Left ventricle myocardium superior (tissue), 1 donor: ENCODE measurements around the gene POFUT1. TPM values are rescaled to one million over a fixed set of nuclear protein-coding genes. Genes with fewer than 3 reads are reported as not detected.
A peak's percentile ranks its signal among the peaks of the same experiment; 100 is the strongest.
"Not testable (repeated sequence)": the region's sequence is repeated elsewhere in the genome, so short reads cannot be mapped to it uniquely, and the experiment has no call there.

Experiments
- ATAC-seq: fragments of 200-7000 bp; cut with Tn5 transposase; one replicate; pipeline ENCODE4 v1.9.1; 2020; ENCODE audit warnings: mild to moderate bottlenecking, moderate library complexity
- DNase-seq: peaks from one replicate; pipeline ENCODE4 v3.0.0-alpha.2; 2020
- intact Hi-C: fragments of 100-400 bp; cut with micrococcal nuclease; formaldehyde crosslinking; loops from one replicate; pipeline ENCODE4 v1.11.0; 2022
- total RNA-seq: library from RNA; stranded (reverse); fragmentation: NEBNext Ultra II Directional; extraction: Animal tissue kit (Norgen Biotek cat#: 25700); gene quantifications from one replicate; pipeline ENCODE4 v1.2.1, GENCODE V29; 2021
- donor health status: DM: no; HTN: yes; CAD: no; lungs with severe emphysema.

POFUT1 gene
- total RNA-seq, 1 donor from 2014 or later: 24.1 TPM

DNA sequence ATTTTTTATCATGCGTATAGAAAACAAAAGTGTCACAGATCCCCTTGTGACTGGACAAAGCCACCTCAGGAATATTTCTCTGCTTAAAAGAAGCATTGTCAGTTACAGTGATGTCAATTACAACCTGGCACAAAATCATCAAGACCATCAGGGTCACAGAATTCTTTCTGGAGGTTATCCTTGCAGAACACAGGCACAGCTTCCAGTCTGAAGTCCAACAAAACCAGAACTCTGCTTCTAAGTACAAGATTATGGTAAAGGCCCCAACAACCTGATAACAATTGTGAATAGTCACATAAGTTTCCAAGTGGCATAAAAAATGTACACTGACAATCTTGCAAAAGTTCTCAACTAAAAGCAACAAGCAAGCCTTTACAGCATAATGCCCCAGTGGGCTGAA, 21.2 kb upstream of the POFUT1 start:
- intact Hi-C loops: no loop called here

DNA sequence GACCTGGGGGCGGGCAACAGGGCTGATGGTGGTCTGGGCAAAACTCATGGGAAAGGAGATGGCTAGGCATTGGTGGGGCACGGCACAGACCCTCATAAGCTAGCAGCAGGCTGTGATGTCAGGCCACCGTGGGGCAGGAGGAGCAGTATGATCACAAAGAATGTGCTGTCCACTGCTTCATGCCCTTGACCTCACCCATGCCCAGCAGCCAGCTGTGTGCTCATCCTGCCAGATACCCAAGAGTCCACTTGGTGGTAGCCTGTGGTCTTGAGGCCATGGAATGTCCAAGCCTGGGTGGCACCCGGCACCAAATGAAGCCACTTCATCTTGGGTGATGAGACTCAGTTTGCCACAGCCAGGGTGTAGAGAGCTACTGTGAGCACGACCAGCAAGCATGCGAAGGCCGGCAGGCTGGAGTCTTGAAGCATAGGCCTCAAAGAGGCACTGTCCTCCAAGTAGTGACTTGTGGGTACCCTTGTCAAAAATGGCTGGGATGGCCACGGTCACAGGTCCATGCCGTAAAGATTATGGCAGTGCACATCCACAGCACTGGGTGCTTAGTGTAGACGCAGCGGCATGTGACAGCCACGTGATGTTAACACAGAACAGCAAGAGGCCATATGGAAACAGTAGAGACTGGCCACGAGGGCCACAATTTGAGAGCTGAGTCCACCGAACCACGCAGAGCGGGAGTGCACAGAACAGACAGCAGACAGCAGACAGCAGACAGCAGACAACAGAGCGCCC, 19.1 kb upstream of the POFUT1 start:
- no peak for ATAC-seq

More for the DNA sequence above, 21.2 kb upstream of the POFUT1 start:
- ATAC-seq: no peak
- DNase-seq: no peak

DNA sequence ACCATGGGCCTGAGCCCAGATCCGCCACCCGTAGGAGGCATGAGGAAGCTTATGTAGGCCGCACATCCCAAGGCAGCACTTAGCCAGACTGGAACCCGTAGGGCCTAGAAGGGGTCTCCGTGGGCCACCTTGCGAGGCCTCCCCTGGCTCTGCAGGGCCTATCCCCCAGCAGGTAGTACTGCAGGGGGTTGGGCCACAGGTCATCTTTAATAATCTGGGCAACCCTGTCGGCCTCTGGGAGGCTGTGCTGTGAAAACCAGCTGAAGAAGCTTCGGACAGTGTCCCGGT, 18.6 kb upstream of the POFUT1 start:
- intact Hi-C loops: no loop called here
- no peak for DNase-seq
- no peak for ATAC-seq

More for the DNA sequence above, 19.1 kb upstream of the POFUT1 start:
- DNase-seq: no peak
- intact Hi-C loops: no loop called here

DNA sequence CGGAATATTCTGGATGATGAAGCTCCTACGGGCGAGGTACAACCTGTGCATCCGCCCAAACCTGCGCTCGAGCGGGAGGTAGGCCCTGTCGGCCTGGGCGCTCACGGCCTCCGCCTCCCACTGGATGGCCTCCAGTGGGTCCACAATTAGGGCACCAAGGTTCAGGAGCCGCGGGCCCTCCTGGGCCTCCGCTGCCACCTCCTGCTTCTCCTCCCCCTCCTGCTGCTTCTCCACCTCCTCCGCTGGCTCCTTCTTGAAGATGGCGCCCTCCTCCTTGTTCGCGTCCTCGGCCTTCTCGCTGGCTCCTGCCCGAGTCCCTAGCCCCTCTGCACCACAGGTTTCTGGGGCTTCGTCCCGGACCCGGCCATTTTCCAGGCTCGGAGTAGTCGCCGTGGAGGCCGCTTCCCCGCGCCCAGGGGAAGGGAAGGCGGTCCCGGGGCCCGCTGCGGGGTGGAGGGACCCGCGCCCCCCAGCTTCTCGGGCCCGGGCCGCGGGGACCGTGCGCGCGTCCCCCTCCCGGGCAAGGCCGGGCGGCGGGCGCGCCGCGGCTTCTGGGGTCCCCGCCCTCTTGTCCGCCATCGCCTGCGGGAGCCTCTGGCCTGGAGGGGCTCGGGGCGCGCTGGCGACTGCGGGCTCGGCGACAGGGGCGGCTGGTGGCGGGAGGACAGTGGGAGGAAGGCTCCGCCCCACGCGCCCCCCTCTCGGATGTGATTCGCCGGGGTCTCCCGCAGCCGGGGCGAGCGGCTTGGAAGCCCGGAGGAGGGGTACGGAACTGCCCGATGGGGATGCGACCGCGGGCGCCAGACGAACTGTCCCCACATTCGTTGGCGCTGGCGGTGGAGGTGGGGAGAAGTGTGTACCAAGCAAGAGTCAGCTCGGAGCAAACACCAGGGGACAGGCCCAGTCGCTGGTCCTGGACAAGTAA, 17.7 kb upstream of the POFUT1 start:
- ATAC-seq (peak; percentile 53), DNase-seq (peak; percentile 68)
- intact Hi-C loops: no loop called here

DNA sequence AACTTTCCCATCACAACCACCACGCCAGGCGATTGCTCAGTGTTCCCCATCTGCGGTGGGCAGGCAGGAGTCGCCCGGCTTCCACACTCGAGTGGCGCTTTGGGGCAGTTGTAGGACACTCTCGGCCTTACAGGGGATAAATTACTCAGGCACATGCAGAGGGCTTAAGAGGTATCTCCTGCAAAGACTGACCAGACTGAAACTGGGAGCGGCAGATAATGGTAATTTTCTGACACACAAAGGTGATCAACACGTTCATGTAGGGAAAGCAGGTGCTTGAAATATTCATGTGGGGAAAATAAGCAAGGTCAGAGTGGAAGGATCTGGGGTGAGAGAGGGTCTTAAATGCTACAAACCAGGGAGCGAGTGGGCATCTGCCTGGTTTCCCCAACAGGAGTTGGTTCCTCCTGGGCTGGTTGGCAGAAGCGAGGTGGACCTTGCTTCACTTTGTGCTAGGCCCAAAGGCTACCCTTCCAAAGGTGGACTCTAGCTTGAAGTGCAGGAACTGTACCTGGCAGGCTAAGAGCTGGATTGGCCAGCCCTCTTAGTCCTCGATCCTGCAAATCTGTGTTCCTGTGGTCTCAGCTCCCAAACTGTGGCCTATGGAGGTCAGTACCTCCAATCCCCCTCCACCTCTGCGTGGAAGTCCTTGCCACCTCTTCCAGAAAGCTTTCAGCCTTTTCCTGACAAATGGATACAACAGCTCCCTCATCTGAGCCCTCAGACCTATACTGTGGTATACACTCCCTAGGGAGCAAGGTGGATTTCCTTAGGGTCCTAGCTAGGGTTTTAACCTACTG, 16.9 kb upstream of the POFUT1 start:
- ATAC-seq (no peak), DNase-seq (no peak)
- intact Hi-C loops: no loop called here

DNA sequence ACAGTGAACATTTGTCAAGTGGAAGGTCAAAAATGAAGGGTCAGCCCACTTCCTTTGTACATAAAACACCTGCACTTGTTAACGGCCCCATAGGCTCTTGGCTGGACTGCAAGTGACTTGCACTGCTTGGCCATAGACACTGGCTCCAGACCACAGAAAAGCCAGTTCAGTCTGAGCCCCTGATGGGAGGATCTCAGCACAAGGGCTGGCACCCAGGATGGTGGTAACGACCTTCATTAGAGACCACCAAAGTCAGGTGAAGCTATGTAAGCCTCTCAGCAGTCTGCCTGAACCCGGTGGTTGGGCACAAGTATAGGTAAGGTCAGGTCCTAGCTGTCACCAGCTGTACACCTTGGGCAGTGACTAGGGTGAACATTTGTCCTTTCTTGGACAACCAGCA, 16.3 kb upstream of the POFUT1 start:
- DNase-seq: no peak
- intact Hi-C loops: no loop called here
- no peak for ATAC-seq

DNA sequence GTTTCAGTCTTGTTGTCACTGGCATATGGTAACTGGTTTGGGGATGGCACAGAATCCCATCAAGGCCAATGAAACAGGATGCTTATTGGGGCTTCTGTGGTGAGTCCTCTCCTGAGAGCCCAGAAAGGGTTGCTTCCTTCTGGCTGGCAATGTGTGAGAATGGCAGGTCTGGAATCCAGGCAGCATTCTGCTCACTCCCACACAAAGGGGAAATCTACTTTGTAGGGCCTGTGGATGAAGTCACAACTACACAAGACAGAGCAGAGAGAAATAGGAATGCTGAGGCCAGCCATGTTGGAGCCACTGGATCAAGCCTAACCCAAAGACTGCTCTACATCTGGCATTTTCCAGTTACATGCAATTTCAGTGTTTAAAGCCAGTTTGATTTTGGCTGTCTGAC, 15.8 kb upstream of the POFUT1 start:
- DNase-seq: no peak
- intact Hi-C loops: no loop called here
- ATAC-seq: no peak

DNA sequence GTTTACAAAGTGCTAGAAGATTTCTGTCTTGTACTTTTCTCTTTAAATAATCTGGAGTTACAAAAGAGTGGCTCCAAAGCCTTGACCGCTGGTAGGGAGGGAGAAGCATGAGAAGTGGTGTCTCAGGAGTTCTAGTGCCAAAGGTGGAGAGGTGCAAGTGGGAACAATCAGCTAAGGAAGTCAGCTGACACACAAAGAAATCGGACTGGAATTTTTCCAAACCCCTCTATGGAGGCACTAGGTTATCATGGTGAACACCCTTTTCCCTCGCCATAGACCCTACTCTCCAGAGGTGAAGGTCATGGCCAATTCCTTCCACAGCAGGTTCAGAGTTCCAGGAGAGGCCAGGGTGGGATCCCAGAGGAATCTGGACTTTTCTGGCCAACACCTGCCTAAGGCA, 15.0 kb upstream of the POFUT1 start:
- DNase-seq: no peak
- intact Hi-C loops: no loop called here
- peak; percentile 5 for ATAC-seq

DNA sequence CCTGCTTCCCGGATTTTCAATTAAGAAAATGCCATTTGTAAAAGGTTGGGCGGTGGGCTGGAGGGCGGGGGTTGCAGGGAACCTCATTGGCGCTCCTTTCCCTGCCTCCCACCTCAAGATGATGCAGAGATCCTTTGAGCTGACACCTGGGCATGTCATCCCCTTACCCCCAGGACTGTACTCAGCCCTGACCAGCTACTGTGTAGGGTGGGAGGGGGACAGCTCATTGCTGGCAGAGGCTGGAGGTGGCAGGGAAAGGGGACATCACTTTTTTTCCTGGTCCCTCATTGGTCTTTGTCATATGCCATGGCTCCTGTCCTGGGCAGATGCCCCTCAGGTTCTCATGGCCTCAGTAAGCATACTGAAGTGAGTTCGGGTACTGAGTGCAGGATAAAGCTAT, 14.3 kb upstream of the POFUT1 start:
- DNase-seq, intact Hi-C loops, ATAC-seq: not testable (repeated sequence)

DNA sequence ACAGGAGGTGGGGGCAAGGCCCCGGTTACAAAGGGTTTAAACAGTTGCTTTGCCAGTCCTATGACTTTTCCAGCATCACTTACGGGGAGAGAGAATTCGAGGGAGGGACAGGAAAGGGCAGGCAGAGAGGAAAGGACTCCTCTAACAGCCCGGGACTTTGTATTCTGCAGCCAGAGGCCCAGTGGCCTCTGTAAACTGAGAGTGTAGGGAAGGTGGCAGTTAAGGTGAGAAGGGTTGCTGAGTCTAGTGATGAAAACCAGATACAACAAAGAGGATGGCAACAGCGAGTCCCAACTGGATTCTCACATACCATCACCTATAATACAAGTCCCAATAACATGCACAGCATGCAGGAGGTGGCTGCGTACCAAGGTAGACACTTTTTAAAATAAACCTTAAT, 13.7 kb upstream of the POFUT1 start:
- DNase-seq (no peak), ATAC-seq (peak; percentile 7)
- intact Hi-C loops: no loop called here

DNA sequence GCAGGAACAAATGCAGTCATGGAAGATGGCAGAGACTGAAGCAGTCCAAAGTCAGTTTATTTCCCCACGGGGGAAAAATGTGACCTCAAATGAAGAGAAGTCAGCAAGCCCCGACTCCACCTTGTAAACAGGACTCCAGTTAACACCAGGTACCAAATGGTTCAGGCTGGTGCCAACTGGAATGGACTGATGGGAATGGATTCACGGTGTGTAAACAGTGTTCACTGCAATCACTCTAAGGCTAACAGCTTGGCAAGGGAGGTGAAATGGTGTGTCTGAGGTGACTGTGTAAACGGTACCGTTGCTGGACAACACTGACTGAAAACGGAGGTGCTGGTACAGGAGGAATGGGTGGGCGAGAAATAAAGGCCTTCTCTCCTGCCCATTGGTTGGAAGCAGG, 12.1 kb upstream of the POFUT1 start:
- no peak for DNase-seq
- intact Hi-C loops: no loop called here
- ATAC-seq: peak; percentile 6

DNA sequence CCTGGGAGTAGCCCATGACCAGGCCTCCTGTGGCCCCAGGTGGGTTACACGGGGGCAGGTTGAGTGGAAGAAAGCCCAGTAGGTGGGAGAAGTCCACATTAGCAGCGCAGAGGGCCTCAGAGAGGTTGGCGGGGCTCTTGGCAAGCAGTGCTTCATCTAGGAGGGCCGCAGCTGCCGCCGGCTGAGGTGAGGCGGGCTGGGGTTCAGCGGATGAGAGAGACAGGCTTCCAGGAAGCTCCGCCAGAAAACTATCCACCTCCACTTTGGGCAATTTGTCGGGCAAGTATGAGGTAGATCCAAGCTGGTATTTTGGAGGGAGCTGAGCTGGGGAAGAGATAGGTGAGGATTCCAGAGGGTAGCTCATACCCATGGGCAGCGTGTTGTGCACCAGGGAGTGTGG, 11.1 kb upstream of the POFUT1 start:
- DNase-seq, intact Hi-C loops, ATAC-seq: not testable (repeated sequence)

DNA sequence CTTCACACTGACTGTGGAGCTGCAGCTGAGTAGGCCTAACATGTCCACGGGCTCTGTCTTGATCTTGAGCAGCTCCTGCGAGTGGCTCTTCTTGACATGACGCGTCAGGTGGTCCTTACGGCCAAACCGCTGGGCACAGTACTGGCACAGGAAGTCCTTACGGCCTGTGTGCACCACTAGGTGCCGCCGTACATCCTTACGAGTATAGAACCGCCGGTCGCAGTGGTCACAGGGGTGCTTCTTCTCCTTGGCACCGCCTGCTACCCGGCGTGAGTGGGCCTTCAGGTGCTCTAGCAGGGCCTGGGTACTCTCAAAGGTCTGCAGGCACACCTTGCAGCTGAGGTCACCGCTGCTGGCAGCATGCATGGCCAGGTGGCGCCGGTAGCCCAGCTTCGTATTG, 10.5 kb upstream of the POFUT1 start:
- DNase-seq, intact Hi-C loops: not testable (repeated sequence)
- peak; percentile 3 for ATAC-seq

DNA sequence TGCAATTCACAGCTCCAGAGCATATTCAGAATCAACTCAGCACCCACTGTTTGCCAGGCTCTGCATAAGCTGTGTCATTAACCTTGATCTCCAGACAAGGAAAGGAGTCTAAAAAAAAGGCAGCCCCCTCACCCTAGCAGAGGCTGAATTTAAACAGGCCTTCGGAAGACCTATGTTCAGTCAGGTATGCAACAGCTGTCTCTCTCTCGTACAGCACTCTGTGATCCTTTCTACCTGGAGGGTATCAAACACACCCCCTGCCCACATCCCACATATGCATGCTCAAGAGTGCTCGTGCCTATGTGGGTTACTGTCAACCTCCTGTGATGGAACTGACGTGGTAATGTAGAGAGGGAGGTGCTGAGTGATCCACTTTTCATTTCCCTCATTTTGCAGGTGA, 8.7 kb upstream of the POFUT1 start:
- intact Hi-C loops: no loop called here
- ATAC-seq (no peak), DNase-seq (no peak)

DNA sequence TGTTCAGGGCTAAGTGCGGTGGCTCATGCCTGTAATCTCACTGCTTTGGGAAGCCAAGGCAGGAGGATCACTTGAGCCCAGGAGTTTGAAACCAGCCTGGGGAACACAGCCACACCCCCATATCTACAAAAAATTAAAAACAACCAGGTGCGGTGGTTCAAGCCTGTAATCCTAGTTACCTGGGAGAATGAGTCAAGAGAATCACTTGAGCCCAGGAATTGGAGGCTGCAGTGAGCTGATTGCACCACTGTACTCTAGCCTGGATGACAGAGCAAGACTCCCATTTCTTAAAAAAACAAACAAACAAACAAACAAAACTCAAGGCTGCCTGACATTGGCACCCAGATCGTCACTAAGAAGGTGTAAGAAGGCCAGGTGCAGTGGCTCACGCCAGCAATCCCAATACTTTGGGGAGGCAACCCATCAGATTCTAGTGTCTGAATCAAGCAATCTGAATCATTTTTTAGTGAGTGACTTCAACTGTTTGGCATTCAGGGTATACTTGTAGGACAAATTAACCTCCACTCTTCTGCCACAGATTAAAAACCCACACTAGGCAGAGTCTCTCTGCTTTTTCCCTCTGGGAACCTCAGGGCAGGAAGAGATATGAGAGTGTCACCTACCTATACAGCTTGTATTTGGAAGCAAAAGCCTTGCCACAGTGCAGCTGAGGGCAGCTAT, 6.2 kb upstream of the POFUT1 start:
- intact Hi-C loops: no loop called here
- DNase-seq (no peak), ATAC-seq (no peak)

DNA sequence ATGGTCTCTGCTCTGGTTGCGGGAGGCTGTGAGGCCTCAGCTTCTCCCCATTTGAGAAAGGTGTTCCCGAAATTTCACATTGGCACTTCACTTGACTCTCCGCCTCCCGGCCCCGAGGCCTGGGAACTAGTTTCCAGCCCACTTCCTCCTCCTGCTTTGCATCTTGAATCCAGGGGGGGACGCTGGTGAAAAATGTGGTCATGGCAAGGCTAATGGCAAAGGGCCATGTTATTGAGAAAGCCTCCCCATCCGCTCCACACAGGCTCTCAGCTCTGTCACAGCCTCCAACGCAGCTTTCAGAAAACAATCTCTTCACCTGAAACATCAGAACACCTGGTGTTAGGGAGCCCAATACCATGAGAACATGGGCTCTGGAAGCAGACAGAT, 5.7 kb upstream of the POFUT1 start:
- no peak for ATAC-seq
- intact Hi-C loops: no loop called here
- no peak for DNase-seq

DNA sequence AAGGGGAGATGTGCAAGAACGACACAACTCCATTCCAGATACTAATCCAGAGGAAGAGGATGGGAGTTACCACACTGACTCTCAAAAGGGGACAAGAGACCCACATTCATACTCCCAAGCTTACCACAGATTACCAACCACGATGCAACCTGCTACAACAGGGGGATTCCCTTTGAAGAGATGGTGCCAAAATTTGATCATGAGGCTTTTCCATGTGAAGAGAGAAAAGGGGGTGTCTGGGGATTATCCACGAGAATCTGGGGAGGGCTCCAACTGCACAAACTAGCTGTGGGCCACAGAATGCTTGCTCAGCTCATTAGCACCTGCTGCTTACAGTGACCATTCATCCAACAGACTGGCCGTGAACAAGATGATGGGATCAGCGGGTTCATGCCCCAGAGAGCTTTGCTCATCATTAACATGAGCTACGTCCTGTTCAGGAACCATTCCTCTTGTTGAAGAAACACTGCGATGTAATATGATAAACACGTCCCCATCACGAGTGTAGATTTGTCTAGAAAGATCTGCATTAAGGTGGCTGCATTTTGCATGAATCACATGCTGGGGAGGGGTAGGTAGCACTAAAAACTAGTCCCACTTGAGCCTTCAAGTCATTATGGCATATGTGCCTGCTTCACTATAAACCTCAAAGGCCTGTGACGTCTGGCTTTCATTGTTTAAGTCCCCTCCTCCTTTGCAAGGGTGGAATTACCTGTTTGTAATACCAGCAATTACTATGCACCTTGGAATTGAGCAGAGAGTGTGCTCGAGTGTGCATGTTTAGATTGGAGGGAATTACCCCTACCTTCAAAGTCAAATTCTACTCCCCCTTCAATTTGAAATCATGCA, 4.1 kb upstream of the POFUT1 start:
- no peak for DNase-seq
- intact Hi-C loops: no loop called here
- no peak for ATAC-seq
